ENCODE measurements around the gene SPTLC1. TPM values are rescaled to one million over a fixed set of nuclear protein-coding genes. Genes with fewer than 3 reads are reported as not detected.
A peak's percentile ranks its signal among the peaks of the same experiment; 100 is the strongest.
"Not testable (repeated sequence)": the region's sequence is repeated elsewhere in the genome, so short reads cannot be mapped to it uniquely, and the experiment has no call there.

SPTLC1 gene, protein sequence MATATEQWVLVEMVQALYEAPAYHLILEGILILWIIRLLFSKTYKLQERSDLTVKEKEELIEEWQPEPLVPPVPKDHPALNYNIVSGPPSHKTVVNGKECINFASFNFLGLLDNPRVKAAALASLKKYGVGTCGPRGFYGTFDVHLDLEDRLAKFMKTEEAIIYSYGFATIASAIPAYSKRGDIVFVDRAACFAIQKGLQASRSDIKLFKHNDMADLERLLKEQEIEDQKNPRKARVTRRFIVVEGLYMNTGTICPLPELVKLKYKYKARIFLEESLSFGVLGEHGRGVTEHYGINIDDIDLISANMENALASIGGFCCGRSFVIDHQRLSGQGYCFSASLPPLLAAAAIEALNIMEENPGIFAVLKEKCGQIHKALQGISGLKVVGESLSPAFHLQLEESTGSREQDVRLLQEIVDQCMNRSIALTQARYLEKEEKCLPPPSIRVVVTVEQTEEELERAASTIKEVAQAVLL
- total RNA-seq, result 26.1 TPM
- long read RNA-seq, transcript SPTLC1-201 (15 exons, 1,894 nt), result major isoform, 42 of 60 reads
- long read RNA-seq, partial matches to known transcripts, result 1 of 60 reads
- long read RNA-seq, other reads (novel, unspliced or antisense), result 12 of 60 reads

DNA sequence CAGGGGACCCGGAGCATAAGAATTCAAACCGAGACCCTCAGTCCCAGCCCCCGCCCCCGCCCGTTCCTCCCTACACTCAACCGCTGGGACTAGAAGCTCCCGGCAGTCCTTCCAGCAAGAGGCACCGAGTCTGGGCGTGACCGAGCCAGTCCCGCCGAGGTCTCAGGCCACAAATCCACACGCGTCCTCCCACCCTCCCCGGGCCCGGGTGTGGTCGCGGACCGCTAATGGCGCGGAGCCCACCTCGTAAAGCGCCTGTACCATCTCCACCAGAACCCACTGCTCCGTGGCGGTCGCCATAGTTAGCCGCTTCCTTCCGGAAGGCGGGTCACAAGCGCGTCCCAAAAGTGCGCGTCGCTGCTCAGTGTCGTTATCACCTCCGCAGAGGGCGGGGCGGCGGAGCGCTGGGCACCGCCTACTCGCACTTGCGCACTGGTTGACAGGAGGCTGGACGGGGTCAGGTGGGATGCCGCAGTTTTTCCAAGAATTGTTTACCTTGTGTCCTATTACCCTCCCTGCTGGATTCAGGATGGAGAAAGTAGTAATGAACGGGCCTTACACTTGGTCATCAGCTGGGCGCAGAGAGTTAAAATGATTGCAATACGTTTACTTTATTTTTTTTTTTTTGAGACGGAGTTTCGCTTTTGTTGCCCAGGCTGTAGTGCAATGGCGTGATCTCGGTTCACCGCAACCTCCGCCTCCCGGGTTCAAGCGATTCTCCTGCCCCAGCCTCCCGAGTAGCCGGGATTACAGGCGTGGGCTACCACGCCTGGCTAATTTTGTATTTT is at the start of gene SPTLC1:
Gene SPTLC1, minus strand, starts transcription at position 343 of the 788 bp plus-strand sequence. Its CDS starts 43 bp downstream, at position 300.
- DNase-seq (ENCODE audit: low spot score), result peak; percentile 97
- intact Hi-C loops (cut with DNase I), result no loop called here

DNA sequence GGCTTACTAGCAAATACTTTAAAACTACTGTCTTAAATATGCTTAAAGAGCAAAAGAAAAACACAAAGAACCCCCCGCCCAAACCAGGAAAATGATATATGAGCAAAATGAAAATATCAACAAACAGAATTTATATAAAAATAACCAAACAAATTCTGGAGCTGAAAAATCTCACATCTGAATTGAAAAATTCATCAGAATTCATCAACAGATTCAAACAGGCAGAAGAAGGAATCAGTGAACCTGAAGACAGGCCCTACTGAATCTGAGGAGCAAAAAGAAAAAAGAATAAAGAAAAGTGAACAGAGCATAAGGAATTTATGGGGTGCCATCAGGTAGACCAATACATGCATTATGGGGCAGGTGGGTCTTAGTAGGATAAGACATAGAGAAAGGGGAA is 49.8 kb upstream of the SPTLC1 start:
- DNase-seq (ENCODE audit: low spot score), result no peak
- intact Hi-C loops (cut with DNase I), result no loop called here

DNA sequence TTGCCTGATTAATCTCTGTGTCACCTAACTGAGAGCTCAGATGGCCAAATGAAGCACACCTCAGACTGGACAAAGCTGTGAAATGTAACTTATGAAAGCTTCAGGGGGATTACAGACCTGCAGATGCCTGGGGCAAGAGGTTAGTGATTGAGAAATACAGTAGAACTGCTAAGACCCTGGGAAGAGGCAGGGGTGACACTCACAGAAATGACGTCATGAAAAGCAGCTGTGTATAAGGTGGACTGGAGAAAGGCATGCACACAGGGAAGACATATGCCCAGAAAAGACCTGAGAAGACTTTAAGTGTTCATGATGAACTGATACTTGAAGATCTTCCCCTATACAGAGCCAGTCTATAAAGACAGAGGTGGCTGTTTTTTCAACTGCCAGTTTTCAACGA is 49.3 kb upstream of the SPTLC1 start:
- no peak for DNase-seq (ENCODE audit: low spot score)
- intact Hi-C loops (cut with DNase I), result no loop called here

DNA sequence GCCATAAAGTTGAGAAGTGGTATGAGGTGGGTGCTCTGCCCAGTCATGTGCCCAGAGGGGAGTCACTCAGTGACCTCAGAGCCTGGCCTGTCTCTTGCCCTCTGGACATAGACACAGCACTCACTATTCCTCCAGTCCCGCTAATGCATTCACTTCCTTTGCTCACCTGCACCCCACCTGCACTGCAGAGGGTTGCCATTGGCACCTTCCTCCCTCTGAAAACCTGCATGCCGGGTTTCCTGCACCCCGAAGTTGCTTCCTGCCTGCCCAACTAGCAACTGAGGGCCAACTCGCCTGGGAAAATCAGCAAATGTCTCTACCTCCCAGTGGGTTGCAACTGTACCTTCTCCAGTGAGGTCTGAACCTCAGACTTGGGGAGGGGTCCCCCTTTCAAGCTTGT is 48.1 kb upstream of the SPTLC1 start:
- no peak for DNase-seq (ENCODE audit: low spot score)
- intact Hi-C loops (cut with DNase I), result no loop called here

DNA sequence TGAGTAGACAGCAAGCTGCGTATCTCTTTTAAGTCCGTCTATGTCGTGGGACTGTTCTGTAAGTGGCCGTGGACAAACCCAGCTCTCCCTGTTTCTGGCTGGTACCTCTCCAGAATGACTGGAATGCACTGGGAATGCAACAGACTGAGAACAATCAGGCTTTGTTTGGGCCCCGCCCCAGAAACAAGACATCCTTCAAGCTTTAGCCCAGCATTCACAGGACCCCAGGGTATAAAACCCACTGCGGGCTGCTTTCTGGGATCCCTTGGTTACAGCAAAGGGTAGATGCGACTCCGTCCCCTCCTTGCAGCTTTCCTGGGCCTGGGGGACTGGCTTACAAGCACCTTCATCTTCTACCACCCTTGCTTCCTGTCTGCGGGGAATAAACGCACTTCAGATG is 45.6 kb upstream of the SPTLC1 start:
- DNase-seq (ENCODE audit: low spot score), result no peak
- intact Hi-C loops (cut with DNase I), result no loop called here

DNA sequence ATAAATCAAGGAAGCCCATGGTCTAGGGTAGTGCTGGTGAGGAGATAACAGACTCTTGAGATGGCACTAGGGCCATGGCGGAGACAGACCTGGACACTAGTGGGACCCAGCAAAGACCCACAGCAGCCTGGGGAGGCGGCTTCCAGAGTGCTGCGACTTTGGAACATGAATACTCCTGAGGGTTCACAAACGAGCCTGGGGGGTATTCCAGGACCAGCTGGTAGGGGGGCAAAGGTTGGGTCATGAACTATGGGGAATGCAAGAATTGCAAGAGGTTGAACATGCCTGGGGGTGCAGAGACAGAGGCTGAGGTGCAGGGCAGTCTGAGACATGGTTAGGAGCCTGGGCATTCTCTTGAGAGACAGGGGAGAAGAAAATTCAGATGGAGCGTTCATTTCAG is 43.8 kb upstream of the SPTLC1 start:
- intact Hi-C loops (cut with DNase I), result no loop called here
- DNase-seq (ENCODE audit: low spot score), result no peak

DNA sequence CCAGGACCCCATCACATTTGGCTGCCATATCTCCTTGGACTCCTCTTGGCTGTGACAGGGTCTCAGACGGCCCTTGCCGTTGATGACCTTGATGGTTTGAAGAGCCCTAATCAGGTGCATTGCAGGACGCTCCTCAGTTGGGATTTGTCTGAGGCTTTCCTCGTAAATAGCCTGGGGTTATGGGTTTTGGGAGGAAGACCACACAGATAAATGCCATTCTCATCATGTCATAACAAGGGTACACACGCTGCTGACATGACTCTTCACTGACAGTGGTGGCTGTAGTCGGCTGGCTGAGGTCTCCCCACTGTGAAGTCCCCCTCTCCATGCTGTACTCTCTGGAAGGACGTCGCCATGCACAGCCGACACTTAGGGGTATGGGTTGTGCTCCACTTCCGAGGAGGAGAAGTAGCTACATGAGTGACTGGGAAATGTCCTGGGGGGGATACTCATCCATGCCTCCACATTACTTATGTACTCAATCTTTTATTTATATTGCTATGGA is 42.9 kb upstream of the SPTLC1 start:
- no peak for DNase-seq (ENCODE audit: low spot score)
- intact Hi-C loops (cut with DNase I), result no loop called here

DNA sequence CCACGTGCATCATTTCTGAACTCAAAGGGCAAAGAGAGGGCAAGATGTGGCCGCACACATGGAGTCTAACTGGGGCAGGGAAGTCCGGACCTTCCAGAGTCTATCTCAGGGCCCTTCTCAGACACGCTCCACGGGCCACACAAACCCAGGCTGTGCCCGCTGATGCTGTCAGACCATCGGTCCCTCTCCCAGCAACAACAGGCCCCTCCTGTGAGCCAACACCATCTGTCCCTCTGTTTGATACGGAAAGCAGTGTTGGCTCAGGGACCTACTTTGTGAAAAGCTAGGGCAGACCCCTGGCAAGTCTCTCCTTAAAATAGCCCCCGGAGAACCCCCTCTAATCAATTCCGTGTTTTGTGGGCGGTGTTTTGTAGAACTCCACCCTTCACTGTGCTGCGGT is 40.5 kb upstream of the SPTLC1 start:
- DNase-seq (ENCODE audit: low spot score); intact Hi-C loops (cut with DNase I): not testable (repeated sequence)

DNA sequence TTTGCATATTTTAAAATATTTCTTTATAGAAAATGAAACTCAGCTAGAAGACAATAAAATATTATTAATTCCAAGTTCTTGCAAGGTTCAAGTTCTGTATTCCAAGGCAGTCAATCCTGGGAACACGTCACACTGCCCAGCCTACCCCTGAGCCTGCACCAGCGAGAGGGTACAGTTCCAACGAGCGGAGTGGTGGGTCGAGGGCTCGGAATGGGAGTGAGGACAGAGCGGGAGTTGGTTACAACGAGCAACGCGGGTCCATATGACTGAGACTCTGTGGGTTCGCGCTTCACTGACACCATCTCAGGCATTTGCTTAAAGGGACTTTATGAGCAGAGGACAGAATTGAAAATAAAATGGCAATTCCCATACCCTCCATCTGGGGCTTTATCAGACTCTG is 40.0 kb upstream of the SPTLC1 start:
- no peak for DNase-seq (ENCODE audit: low spot score)
- intact Hi-C loops (cut with DNase I), result no loop called here

DNA sequence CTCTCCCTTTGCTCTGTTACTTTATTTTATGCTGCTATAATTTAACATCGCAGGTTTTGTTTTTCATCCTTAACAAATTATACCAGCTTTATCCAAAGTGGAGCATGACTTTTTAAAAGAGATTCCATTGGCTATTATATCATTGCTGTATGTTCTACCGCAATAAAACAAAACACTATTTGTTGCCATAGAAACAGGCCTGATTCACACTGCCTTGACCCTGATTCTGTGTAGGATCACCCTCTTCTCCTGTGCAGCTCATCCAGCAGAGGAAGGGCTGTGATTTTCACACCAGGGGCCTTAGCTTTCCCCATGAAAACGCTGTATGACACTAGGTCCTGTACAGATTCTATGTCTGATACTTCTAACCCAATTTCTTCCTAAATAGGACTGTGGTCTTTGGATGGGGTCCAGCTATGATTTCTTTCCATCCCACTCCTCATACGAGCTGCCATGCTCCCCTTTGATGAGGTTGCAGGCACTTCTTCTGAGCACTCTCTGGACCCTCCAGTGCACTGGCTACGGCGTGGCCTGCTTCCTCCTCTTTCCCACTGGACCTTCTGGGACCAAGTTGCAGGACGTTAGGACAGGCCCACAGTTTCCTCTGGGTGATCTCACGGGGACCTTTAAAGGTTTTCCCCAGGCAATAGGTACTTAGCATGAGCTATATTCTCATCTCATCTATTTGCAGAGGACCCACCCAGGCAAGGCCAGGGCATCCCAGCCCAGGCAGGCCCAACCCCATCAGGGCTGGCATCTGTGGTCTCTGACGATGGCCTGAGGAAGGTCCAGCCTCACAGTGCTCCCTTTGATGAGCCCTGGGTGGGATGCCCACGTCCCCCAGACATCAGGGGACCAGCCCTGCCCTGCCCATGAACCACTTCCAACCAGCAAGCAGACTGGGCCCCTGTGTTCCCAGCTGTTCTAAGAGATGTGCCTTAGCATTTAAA is 38.5 kb upstream of the SPTLC1 start:
- intact Hi-C loops (cut with DNase I); DNase-seq (ENCODE audit: low spot score): not testable (repeated sequence)

DNA sequence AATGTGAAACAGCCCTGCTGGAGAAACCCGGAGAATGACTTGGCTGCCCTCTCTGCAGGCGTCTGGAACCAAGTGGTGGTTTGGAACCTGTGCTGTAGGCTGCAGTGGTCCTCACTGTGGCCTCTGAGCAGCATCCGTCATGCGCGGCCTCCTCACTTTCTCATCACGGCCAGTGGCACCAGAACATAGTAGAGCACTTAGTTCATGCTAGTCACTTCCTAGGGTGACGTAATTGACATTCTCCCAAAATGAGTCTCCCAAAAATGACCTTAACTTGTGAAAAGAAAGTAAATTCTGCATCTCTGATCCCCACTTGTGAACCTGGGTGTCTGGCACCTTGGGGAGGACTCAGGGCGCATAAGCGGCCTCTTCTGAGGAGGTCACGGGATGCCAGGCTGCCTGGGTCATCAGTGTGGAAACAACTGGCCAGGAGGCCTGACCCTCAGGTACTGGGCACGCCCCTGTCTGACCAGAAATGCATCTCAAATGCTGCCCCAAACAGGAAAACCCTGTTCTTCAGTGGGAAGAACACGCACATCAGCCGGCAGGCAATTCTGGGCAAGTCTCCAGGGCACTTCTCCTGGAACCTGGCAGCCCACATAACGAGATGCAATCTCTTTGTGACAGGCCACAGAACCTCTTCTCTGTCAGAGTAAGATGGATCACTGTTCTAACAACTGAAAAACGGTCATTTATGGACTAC is 36.6 kb upstream of the SPTLC1 start:
- intact Hi-C loops (cut with DNase I), result no loop called here
- DNase-seq (ENCODE audit: low spot score), result no peak

DNA sequence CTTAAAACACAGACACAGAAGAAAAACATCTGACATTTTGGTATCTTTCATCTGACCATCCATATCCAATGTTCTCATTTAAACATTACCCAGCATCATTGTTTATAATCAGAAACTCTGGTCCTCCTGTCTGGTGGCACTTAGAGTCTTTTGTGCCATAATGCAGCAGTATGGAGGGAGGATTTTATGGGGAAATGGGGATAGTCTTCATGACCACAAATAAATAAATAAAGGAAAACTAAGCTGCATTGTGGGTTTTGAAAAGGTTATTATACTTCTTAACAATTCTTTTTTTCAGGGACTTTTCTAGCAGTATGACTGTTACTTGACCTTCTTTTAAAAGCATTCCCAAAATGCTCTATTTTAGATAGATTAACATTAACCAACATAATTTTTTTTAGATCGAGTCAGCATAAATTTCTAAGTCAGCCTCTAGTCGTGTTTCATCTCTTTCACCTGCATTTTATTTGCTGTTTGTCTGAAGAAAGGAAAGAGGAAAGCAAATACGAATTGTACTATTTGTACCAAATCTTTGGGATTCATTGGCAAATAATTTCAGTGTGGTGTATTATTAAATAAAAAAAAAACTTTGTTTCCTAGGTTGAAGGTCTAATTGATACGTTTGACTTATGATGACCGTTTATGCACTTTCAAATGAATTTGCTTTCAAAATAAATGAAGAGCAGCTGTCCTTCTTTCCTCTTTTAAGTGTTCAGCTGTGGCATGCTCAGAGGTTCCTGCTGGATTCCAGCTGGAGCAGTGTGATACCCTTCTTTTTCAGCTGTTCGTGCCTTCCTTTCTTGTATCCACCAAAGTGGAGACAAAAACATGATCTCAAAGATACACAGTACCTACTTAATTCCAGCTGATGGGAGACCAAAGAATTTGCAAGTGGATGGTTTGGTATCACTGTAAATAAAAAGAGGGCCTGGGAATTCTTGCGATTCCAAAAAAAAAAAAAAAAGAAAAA is 35.6 kb upstream of the SPTLC1 start:
- DNase-seq (ENCODE audit: low spot score); intact Hi-C loops (cut with DNase I): not testable (repeated sequence)

DNA sequence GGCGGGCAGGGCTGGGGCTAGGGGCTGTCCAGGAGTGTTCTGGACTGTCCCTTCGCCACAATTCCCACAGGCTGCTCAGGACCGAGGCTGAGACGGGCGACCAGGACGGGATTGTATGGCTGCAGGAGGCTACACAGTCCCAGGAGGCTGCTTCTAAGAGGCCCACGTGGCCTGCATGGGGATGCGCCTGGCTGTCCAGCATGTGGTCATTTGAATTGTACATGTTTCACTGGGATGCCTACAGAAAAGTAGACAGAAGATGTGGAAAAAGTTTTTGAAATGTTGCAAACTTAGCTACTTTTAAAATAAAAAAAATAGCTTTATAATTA is 32.6 kb upstream of the SPTLC1 start:
- no peak for DNase-seq (ENCODE audit: low spot score)
- intact Hi-C loops (cut with DNase I), result no loop called here

DNA sequence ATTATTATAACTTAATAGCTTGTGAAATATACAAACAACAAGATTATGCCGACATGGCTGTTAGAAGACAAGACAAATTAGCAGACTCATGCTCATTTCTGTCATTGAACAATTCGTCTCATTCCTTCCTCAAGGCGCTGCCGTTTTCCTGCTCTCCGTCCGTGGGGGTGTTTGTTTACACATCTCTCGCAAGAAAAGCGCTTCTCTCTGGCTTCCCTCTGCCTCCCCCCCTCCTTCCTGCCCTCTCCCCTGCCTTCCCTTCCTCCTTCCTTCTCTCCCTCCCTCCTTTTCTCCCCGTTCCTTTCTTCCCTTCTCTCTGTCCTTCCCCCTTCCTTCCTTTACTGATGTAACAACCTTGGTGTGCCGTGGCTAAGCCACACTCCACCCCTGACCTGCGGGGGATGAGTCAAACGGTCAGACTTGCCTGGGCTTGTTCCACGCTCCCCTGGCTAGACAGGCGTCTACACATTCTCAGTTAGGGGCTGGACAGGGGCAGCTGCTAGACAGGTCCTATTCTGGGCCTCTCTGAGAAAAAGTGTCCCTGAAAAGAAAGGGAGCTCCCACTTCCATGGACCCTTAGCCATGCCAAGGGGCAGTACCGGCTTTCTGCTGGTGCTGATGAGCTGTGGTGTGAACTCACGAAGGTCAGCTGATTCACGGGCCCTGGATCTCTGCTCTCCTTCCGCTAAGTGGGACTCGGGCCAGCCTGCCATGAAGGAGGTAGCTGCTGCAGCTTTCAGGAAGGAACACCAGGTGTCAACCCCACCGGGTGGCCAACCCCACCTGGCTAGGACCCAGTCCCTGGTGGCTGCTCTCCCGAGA is 32.0 kb upstream of the SPTLC1 start:
- intact Hi-C loops (cut with DNase I), result no loop called here
- DNase-seq (ENCODE audit: low spot score), result no peak

DNA sequence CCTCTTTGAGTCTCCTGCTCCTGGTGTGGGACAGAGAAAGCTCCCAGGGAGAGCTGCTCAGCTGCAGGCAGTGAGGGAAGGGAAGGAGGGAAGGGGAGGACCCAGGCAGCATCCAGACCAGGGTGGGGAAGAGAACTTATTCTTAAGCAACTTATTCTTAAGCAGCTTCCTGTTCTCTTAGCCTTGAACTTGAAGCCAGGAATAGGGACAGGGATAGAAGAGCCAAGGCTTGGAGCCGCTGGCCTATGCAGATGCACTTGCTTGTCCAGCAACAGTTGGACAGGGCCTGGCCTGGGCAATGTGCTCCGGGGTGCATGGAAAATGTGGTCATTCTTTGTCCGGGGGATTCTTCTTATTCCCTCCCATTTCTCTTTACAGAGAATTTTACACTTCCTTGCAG is 31.4 kb upstream of the SPTLC1 start:
- DNase-seq (ENCODE audit: low spot score), result no peak
- intact Hi-C loops (cut with DNase I), result no loop called here

DNA sequence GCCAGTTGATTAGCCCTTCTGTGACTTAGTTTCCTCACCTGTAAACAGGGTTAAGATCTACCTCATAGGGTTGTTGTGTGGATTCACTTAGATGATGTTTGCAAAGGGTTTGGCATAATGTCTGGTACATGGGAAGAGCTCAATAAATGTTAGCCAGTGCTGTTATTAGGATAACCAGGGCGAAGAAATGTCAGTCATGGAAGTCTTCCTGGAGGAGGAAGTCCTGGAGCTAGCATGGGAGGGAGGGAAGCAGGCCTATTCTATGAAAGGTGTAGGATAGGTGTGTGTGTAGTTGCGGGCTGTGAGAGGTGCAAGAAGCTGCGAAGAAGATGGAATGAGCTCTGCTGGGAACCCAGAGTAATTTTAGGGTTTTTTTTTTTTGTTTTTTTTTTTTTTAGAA is 30.6 kb upstream of the SPTLC1 start:
- intact Hi-C loops (cut with DNase I), result not testable (repeated sequence)

DNA sequence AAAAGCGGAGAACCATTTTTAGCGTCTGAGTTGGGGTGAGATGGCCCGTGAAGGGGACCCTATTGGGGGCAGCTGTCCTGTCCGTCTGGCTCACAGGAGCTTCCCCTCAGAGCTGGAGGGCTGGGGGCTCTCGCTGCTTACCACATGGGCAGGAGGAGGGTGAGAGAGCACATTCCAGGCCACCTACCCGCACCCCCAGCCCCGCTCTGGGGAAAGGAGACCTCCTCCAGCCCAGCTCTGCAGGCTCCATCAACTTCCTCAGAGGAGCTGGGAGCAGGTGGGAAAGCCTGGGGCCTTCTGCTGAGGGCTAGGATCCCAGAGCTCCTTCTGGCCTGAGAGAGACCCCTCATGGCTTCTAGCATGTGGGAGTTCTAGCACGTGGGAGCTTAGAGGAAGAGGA is 27.1 kb upstream of the SPTLC1 start:
- intact Hi-C loops (cut with DNase I), result loop anchor here (5.0 kb wide), 1 partner anchor 100 kb away; no protein-coding TSS in a partner anchor
- DNase-seq (ENCODE audit: low spot score), result no peak

More for the DNA sequence above, 30.6 kb upstream of the SPTLC1 start:
- DNase-seq (ENCODE audit: low spot score), result not testable (repeated sequence)
